ENCODE data around the gene SPSB2. TPM values are rescaled to one million over a fixed set of nuclear protein-coding genes. Genes with fewer than 3 reads are reported as not detected.

SPSB2 gene
- total and polyA plus RNA-seq, 9 of the 15 experiments (the other 6 are each of a cell fraction or from before 2014, with no cell fraction given), result 0.10 to 10.6 (median 1.9) TPM

GRCh38 chr12:6873094-6874014 is at the start of gene SPSB2 (continued):
- TF ChIP-seq AFF4 (CRISPR knock-in tag; IDR thresholded peaks at IDR 0.05), result no peak
- peak; percentile 28; the same call in 1 of the 2 replicates for TF ChIP-seq NR2C1 (IDR thresholded peaks at IDR 0.05)
- 0 out of 2 replicates have a peak, but pooled peaks have one; percentile 40 for TF ChIP-seq NR2C1 (tag; IDR thresholded peaks at IDR 0.05)
- no peak for TF ChIP-seq HMG20B (CRISPR knock-in tag; IDR thresholded peaks at IDR 0.05)
- TF ChIP-seq LARP7 (IDR thresholded peaks at IDR 0.05), result no peak
- 0 out of 2 replicates have a peak, but pooled peaks have one; percentile 22 for TF ChIP-seq GATAD2A (IDR thresholded peaks at IDR 0.05)
- no peak for TF ChIP-seq FOS (IDR thresholded peaks at IDR 0.05; ENCODE audit: extremely low read depth, insufficient read length)
- no peak for TF ChIP-seq RAD51 (IDR thresholded peaks at IDR 0.05; ENCODE audit: borderline replicate concordance, low read depth)
- TF ChIP-seq, protein P1, sequence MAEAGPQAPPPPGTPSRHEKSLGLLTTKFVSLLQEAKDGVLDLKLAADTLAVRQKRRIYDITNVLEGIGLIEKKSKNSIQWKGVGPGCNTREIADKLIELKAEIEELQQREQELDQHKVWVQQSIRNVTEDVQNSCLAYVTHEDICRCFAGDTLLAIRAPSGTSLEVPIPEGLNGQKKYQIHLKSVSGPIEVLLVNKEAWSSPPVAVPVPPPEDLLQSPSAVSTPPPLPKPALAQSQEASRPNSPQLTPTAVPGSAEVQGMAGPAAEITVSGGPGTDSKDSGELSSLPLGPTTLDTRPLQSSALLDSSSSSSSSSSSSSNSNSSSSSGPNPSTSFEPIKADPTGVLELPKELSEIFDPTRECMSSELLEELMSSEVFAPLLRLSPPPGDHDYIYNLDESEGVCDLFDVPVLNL (CRISPR knock-in tag; IDR thresholded peaks at IDR 0.05; ENCODE audit: low read depth), result no peak
- TF ChIP-seq SMARCE1 (IDR thresholded peaks at IDR 0.05), result no peak
- TF ChIP-seq KDM1A (IDR thresholded peaks at IDR 0.05), result no peak
- TF ChIP-seq, protein P2, sequence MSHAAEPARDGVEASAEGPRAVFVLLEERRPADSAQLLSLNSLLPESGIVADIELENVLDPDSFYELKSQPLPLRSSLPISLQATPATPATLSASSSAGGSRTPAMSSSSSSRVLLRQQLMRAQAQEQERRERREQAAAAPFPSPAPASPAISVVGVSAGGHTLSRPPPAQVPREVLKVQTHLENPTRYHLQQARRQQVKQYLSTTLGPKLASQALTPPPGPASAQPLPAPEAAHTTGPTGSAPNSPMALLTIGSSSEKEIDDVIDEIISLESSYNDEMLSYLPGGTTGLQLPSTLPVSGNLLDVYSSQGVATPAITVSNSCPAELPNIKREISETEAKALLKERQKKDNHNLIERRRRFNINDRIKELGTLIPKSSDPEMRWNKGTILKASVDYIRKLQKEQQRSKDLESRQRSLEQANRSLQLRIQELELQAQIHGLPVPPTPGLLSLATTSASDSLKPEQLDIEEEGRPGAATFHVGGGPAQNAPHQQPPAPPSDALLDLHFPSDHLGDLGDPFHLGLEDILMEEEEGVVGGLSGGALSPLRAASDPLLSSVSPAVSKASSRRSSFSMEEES (CRISPR knock-in tag; IDR thresholded peaks at IDR 0.05), result no peak
- no peak for TF ChIP-seq EHMT2 (IDR thresholded peaks at IDR 0.05)
- no peak for TF ChIP-seq POLR3G (IDR thresholded peaks at IDR 0.05; ENCODE audit: extremely low read depth, insufficient read length, insufficient replicate concordance)
- TF ChIP-seq CHCHD3 (CRISPR knock-in tag; IDR thresholded peaks at IDR 0.05), result no peak
- no peak for TF ChIP-seq SMARCA4 (IDR thresholded peaks at IDR 0.05)
- no peak for TF ChIP-seq RBM39 (optimal IDR thresholded peaks at IDR 0.05; ENCODE audit: low read depth, low read length)
- TF ChIP-seq MCM2 (IDR thresholded peaks at IDR 0.05; ENCODE audit: low read depth), result no peak
- TF ChIP-seq TFAP4 (CRISPR knock-in tag; IDR thresholded peaks at IDR 0.05; ENCODE audit: borderline replicate concordance), result peak; percentile 66; the same call in 1 of the 2 replicates

Measured in K562 (cell line).